ENCODE data around the gene GPN2. TPM values are rescaled to one million over a fixed set of nuclear protein-coding genes. Genes with fewer than 3 reads are reported as not detected.
A peak's percentile ranks its signal among the peaks of the same experiment; 100 is the strongest.

GPN2 gene
- total RNA-seq, 2 experiments from 2014 or later, result 17.5 to 46.6 TPM

GRCh38 chr1:26831059-26831458 lies 59.0 kb downstream of the GPN2 start:
- no peak overlapping the region for H3K4me3 ChIP-seq (ENCODE audit: low read depth, low read length, poor library complexity, severe bottlenecking)
- H3K4me1 ChIP-seq (ENCODE audit: insufficient read depth, low read length, poor library complexity, severe bottlenecking), result peaks cover 41% of the 10 kb centered on the region
- DNase-seq (ENCODE audit: low spot score), result no peak
- no peaks in the 10 kb centered on the region for H3K9me3 ChIP-seq (ENCODE audit: low read length)
- H3K4me2 ChIP-seq (ENCODE audit: low read length), result no peak overlapping the region
- BruUV-seq (replicated peaks), result no TSS peak
- ChIA-PET CTCF (ENCODE audit: unreplicated experiment) (interaction anchor here (1.0 kb wide), 1 partner anchor 292 kb away, joined by 3 read pairs; no protein-coding TSS in a partner anchor), POLR2A (interaction anchor here (0.5 to 1.5 kb wide), 2 partner anchors 30 to 331 kb away, joined by 3 to 4 read pairs; no protein-coding TSS in a partner anchor)
- H3K27ac ChIP-seq (ENCODE audit: low read depth, low read length, poor library complexity, severe bottlenecking), result no peak overlapping the region
- no peak overlapping the region for H2AFZ ChIP-seq (ENCODE audit: low read length)
- no peaks in the 10 kb centered on the region for H4K20me1 ChIP-seq (ENCODE audit: insufficient read depth, low read length)
- intact Hi-C loops (cut with micrococcal nuclease; ENCODE audit: unreplicated experiment), result no loop called here
- TF ChIP-seq CTCF (conservative IDR thresholded peaks at IDR 0.05; ENCODE audit: low read length) (no peak), EZH2phosphoT487 (IDR thresholded peaks at IDR 0.05; ENCODE audit: borderline replicate concordance, low read depth, low read length) (no peak)
- H3K79me2 ChIP-seq (ENCODE audit: insufficient read depth, low read depth, low read length), result peaks cover 6% of the 10 kb centered on the region; the same call in 1 of the 2 replicates
- H3K36me3 ChIP-seq (ENCODE audit: insufficient read depth, low read length), result peaks cover 37% of the 10 kb centered on the region; the same call in 1 of the 2 replicates
- no peaks in the 10 kb centered on the region for H3K9me2 ChIP-seq (ENCODE audit: insufficient read depth, low read length)

GRCh38 chr1:26829184-26829911 lies 60.7 kb downstream of the GPN2 start:
- Histone ChIP-seq H3K4me3 (ENCODE audit: low read depth, low read length, poor library complexity, severe bottlenecking) (peak overlapping the region; percentile 40), H3K4me2 (ENCODE audit: low read length) (peak overlapping the region; percentile 79), H3K79me2 (ENCODE audit: insufficient read depth, low read depth, low read length) (peaks cover 6% of the 10 kb centered on the region; the same call in 1 of the 2 replicates), H2AFZ (ENCODE audit: low read length) (no peak overlapping the region), H3K27ac (ENCODE audit: low read depth, low read length, poor library complexity, severe bottlenecking) (peak overlapping the region; percentile 37), H3K4me1 (ENCODE audit: insufficient read depth, low read length, poor library complexity, severe bottlenecking) (peaks cover 56% of the 10 kb centered on the region), H3K36me3 (ENCODE audit: insufficient read depth, low read length) (peaks cover 21% of the 10 kb centered on the region; the same call in 1 of the 2 replicates), H3K9me2 (ENCODE audit: insufficient read depth, low read length) (no peaks in the 10 kb centered on the region), H4K20me1 (ENCODE audit: insufficient read depth, low read length) (no peaks in the 10 kb centered on the region), H3K9me3 (ENCODE audit: low read length) (no peaks in the 10 kb centered on the region)
- POLR2A ChIA-PET, result interaction anchor here (1.2 kb wide), 1 partner anchor 36 kb away, joined by 5 read pairs; no protein-coding TSS in a partner anchor
- no peak for DNase-seq (ENCODE audit: low spot score)
- no TSS peak for BruUV-seq (replicated peaks)
- intact Hi-C loops (cut with micrococcal nuclease; ENCODE audit: unreplicated experiment), result no loop called here
- CTCF ChIA-PET (ENCODE audit: unreplicated experiment), result no interaction called here
- TF ChIP-seq CTCF (conservative IDR thresholded peaks at IDR 0.05; ENCODE audit: low read length), result no peak
- no peak for TF ChIP-seq EZH2phosphoT487 (IDR thresholded peaks at IDR 0.05; ENCODE audit: borderline replicate concordance, low read depth, low read length)
